Ramos (cell line): ENCODE results near the gene KDR.

Experiments used
- in situ Hi-C: fragments of 300-500 bp; cut with MboI; formaldehyde crosslinking; loops from one replicate; pipeline ENCODE4 v1.14.3; 2022; ENCODE audit warnings: low sequenced_read_pairs; ENCODE audit not compliant: unreplicated experiment

KDR gene

GRCh38 chr4:55125087-55125721 is at the start of gene KDR:
TSS of gene KDR (minus strand) at chr4:55125595. CDS start at chr4:55125293, 302 bp downstream.
- in situ Hi-C loops, result no loop called here

DNA sequence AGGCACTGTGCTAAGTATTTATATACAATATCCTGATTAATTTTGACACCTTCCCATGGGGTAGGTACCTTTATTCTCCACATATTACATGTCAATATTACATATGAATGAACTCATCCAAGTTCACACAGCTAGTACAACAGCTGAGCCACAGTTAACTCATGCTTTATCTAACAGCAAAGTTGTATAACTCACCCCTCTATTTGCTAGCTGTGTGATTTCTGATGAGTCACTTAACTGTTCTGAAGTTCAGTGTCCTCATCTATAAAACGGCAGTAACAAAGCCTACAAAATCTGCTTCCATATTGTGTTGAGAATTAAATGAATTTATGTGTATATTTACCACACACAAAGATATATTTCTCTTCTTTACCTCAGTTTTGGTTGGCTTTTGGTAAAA is 48.2 kb upstream of the KDR start:
- in situ Hi-C loops, result no loop called here

DNA sequence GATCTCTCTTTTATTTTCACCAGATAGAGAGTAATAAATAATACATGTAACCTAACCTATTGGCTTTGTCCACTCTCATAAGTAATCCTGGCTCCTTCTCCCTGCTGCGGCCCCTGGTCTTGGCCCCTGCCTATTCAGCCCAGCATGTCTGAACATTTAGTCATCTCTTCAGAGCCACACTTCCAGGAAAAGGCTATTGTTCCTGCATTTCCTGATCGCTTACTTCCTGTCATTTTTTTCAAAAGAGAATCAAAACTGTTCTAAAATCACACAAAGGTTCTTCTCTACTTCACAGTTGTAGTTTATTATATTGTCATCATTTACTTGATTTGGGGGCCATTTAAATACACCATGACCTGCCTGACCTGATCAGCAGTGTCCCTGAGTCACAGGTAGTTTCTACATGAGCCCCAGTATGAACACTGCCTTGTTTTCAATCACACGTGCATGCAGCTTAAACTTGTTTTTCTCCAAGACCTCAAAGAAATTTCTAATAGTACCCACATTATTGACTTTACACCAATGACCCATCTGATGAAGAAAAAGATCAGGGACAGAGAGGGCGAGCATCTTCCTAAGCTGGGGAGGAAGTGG is 47.4 kb upstream of the KDR start:
- in situ Hi-C loops, result no loop called here

DNA sequence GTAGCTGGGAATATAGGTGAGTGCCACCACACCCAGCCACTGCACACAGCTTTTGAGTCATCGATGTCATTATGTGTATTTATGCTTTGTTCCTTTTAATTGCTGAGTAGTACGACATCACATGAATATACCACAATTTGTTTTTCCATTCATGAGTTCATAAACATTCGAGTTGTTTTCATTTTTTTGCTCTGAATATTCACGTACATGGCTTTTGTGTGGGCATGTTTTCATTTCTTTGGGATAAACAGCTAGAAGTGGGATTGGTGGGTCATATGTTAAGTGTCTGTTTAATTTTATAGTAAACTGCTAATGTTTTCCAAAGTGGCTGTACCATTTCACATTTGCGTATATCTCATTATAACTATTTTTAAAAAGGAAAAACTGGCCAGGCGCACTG is 45.1 kb upstream of the KDR start:
- in situ Hi-C loops, result no loop called here

- in situ Hi-C loops, result no loop called here
Observed at GRCh38 chr4:55169352-55169961, 44.1 kb upstream of the KDR start.

- in situ Hi-C loops, result no loop called here
Observed at GRCh38 chr4:55162396-55162795, 37.0 kb upstream of the KDR start.

DNA sequence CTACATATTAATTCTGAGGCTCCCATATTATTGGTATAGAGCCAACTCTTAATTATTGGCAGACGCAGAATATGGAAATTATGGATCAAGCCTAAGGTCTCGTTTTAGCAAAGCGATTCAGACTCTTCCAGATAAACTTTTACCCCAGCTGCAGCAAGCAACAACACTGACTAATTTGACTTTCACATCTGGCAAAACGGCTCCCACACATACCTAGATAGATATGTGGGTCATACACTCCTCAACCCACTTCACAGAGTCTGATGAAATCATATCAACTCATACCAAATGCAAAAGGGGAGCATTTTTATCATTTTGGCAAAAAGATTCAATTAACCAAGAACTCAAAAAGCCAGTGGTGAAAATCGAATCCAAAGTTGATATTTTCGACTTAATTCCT is 36.3 kb upstream of the KDR start:
- in situ Hi-C loops, result no loop called here

- in situ Hi-C loops, result no loop called here
Observed at GRCh38 chr4:55159851-55160250, 34.5 kb upstream of the KDR start.

GRCh38 chr4:55158957-55159356 is 33.6 kb upstream of the KDR start:
- in situ Hi-C loops, result no loop called here

DNA sequence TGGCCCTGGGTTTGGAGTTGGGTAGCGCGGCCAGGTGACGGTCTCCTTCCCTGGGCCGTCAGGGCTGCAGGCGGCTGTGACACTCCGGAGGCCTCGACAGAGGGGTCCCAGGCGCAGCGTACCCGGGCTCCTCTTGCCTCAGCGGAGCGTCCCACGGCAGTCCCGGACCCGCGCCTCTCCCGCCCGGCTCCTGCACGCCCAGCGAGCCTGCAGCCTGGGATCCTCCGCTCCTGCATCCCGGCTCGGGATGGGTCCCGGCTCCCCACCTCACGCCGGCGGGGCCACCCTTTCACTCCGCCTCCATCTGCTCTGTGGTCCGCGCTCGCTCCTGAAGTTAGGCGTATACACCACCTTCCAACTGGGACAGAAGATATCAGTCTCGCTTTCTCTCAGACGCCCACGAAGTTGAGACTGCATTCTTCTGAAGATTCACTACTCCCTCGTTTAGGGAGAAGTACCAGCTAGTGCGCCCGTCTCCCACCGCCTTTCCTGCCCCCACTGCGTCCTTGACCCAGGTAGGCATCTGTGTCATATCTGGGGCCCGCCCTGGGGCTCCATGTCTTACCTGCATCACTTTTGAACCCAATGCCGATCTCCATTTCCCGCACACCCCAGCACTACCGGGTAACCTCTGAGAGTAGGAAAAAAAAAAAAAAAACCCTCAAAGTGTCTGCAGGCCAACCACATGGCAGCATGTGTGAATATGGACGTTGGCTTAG is 32.3 kb upstream of the KDR start:
- in situ Hi-C loops, result no loop called here

DNA sequence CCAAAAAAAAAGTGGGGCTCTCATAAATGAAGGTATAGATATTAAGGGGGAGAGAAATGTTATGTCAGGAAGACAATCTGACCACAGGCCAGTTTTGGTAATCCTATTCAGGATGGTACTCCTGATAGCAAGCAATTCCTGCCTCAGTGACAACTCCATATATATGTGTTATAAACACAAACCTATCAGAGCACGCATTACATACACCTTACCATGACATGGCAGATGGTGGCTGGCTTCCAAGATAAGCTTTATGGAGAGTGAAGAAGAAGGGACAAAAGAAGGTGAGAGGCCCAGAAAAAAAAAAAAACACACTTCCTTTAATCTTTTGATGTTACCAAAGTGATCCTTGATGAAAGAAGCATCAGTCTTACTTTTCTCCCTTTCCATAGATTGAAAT is 29.5 kb upstream of the KDR start:
- in situ Hi-C loops, result no loop called here

DNA sequence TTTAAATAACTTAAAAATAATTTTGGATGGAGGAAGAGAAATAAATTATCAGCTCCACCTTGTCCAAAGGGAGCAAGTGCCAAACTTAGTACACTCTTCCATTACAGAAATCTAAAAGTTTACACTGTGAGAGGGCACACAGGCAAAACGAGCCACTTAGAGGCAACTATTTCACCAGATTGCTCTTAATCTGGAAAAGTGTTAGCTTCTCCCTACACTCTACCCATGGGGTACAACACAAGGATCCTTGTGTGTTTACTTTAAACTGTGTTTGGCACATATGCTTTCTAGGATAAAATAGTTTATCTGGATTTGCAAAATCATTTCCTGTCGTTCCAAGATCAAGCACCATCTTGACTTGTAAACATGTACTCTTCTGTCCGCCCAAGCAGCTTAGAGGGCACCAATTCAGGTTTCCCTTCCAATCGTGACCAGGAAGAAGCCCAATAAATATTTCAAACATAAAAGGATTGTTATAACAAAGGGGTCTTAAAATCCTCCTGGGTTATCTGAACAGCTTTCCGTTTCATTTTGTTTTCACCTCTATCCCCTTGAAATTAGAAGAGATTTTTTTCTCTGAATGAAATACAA is 29.0 kb upstream of the KDR start:
- in situ Hi-C loops, result no loop called here

- in situ Hi-C loops, result no loop called here
Observed at GRCh38 chr4:55143858-55144257, 18.5 kb upstream of the KDR start.

DNA sequence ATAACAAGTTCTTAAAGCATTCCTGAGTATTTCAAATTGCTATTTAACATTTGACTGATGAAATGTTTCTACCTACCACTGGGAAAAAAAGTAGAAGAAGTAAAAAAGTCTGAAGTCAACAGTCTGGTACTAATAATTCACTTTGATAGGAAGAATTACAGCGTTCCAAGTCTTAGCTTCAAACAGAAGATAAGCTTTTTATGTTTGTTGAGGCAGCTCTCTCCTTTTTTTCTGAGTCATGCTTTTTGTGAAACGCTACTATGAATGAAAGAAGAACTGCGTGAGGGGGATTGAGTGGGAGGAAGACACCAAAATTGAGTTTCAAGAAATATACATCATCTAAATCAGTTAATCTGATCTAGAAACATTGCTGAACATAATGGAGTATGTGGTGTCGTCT is 13.0 kb upstream of the KDR start:
- in situ Hi-C loops, result no loop called here

DNA sequence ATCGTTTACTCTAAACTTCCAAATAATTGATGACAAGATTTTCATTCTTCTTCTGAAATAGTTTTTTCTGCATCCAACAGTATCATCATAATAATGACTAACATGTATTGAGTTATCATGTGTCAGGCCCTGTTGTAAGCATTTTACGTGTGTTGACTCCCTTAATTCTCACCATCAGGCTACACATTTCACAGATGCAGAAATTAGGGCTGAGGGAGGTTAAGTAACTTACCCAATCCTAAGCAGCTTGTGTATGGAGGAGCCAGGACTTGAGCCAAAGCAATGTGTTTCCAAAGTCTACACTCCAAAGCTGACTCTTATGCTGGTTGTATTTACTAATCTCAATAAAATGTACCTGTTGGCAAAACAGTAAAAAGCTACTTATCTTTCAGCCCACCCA is 11.2 kb upstream of the KDR start:
- in situ Hi-C loops, result no loop called here

DNA sequence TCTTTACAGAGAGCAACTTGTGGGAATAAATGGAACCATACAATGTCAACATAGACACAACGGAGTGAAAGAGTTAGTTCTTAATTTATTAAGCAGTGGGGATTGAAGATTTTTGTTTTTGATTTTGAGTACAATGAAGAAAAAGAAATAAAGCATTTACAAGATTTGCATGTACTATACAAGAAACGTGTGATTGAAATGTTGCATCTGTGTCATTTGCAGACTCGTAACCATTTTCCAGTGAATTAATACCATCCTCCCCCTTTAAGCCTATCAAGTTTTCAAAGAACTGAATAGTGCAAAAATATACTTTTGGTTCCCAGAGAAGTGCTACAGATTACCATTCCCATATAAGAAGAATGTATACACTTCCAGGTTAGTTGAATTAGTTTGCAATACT is 8.6 kb upstream of the KDR start:
- in situ Hi-C loops, result no loop called here

GRCh38 chr4:55132775-55133174 is 7.4 kb upstream of the KDR start:
- in situ Hi-C loops, result no loop called here

GRCh38 chr4:55127521-55127920 is 2.1 kb upstream of the KDR start:
- in situ Hi-C loops, result no loop called here

DNA sequence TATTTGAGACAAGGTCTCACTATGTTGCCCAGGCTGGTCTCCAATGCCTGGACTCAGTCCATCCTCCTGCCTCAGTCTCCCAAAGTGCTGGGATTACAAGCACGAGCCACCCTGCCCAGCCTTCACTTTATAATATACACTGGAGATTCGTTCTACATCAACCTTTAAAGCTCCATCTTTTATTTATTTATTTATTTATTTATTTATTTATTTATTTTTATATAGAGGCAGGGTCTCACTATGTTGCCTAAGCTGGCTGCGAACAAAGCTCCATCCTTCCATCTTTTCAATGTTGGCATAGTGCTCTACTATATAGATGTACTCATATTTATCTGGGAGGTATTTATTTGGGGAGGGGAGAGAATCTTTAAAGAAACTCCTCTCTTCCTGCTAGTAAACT is 1.7 kb upstream of the KDR start:
- in situ Hi-C loops, result no loop called here

- in situ Hi-C loops, result no loop called here
Observed at GRCh38 chr4:55125763-55126541, 557 bp upstream of the KDR start.
